WTC11 (cell line): ENCODE measurements around the gene IL13RA1. TPM values are rescaled to one million over a fixed set of nuclear protein-coding genes. Genes with fewer than 3 reads are reported as not detected.

Experiments
- ATAC-seq: fragments of 200-7000 bp; cut with Tn5 transposase; 2 replicates; pipeline ENCODE4 v1.10.0; 2021; ENCODE audit warnings: mild to moderate bottlenecking, moderate library complexity
- CTCF ChIA-PET: fragments of 300-600 bp; sonication (Branson Sonifier 250); formaldehyde crosslinking; loops from one replicate; lab custom pipeline; 2021; ENCODE audit warnings: antibody characterized with exemption; lab: Charles Lee
- POLR2A ChIA-PET: fragments of 350-600 bp; sonication (Branson Sonifier 250); formaldehyde crosslinking; loops from one replicate; lab custom pipeline; 2021; ENCODE audit warnings: antibody characterized with exemption; lab: Charles Lee
- DNase-seq: peaks from one replicate; pipeline ENCODE4 v3.0.0; 2021; ENCODE audit warnings: low spot score
- H3K27ac Mint-ChIP-seq: 2 replicates; pipeline ENCODE4 v1.8.0; 2021; ENCODE audit warnings: mixed read lengths
- H3K27me3 Mint-ChIP-seq: 2 replicates; pipeline ENCODE4 v1.8.0; 2021; ENCODE audit warnings: low read depth, mild to moderate bottlenecking, moderate library complexity, mixed read lengths
- H3K36me3 Mint-ChIP-seq: 2 replicates; pipeline ENCODE4 v1.8.0; 2021; ENCODE audit warnings: mixed read lengths
- H3K4me1 Mint-ChIP-seq: 2 replicates; pipeline ENCODE4 v1.8.0; 2022; ENCODE audit warnings: mixed read lengths
- H3K4me3 Mint-ChIP-seq: 2 replicates; pipeline ENCODE4 v1.8.0; 2021; ENCODE audit warnings: mild to moderate bottlenecking, moderate library complexity, mixed read lengths
- H3K9me3 Mint-ChIP-seq: 2 replicates; pipeline ENCODE4 v1.8.0; 2021; ENCODE audit warnings: mixed read lengths
- ATF1 ChIP-seq: sonication (generic); formaldehyde crosslinking; IDR thresholded peaks from 2 replicates; pipeline ENCODE4 v1.8.1; 2023; ENCODE audit warnings: mild to moderate bottlenecking, moderate library complexity, missing genetic modification reagents
- ATF3 ChIP-seq: sonication (generic); formaldehyde crosslinking; conservative IDR thresholded peaks from 2 replicates; pipeline ENCODE4 v1.8.1; 2022; ENCODE audit warnings: mild to moderate bottlenecking, missing genetic modification reagents
- ATF6 ChIP-seq: sonication (generic); formaldehyde crosslinking; IDR thresholded peaks from 2 replicates; pipeline ENCODE4 v1.8.1; 2023; ENCODE audit warnings: mild to moderate bottlenecking, missing genetic modification reagents
- ESRRA ChIP-seq: sonication (generic); formaldehyde crosslinking; IDR thresholded peaks from 2 replicates; pipeline ENCODE4 v1.8.1; 2022; ENCODE audit warnings: mild to moderate bottlenecking, missing genetic modification reagents, borderline replicate concordance
- ETV6 ChIP-seq: sonication (generic); formaldehyde crosslinking; IDR thresholded peaks from 2 replicates; pipeline ENCODE4 v1.8.1; 2022; ENCODE audit warnings: mild to moderate bottlenecking, missing genetic modification reagents
- FOXJ3 ChIP-seq: sonication (generic); formaldehyde crosslinking; IDR thresholded peaks from 2 replicates; pipeline ENCODE4 v1.9.0; 2021; ENCODE audit warnings: missing genetic modification reagents, mild to moderate bottlenecking, borderline replicate concordance
- FOXK1 ChIP-seq: sonication (generic); formaldehyde crosslinking; IDR thresholded peaks from 2 replicates; pipeline ENCODE4 v1.8.0; 2022; ENCODE audit warnings: mild to moderate bottlenecking, moderate library complexity, missing genetic modification reagents
- OVOL2 ChIP-seq: fragments of 250-450 bp; sonication (Bioruptor Pico); IDR thresholded peaks from 2 replicates; pipeline ENCODE4 v1.9.0; 2021; ENCODE audit warnings: mild to moderate bottlenecking, borderline replicate concordance
- RELA ChIP-seq: sonication (generic); formaldehyde crosslinking; IDR thresholded peaks from 2 replicates; pipeline ENCODE4 v1.8.1; 2022; ENCODE audit warnings: missing genetic modification reagents, mild to moderate bottlenecking, borderline replicate concordance
- SMAD3 ChIP-seq: sonication (generic); formaldehyde crosslinking; IDR thresholded peaks from 2 replicates; pipeline ENCODE4 v1.8.0; 2022; ENCODE audit warnings: missing genetic modification reagents, mild to moderate bottlenecking, borderline replicate concordance
- TCF7 ChIP-seq: sonication (generic); formaldehyde crosslinking; IDR thresholded peaks from 2 replicates; pipeline ENCODE4 v1.8.0; 2022; ENCODE audit warnings: mild to moderate bottlenecking, low read depth, missing genetic modification reagents, moderate library complexity
- TEAD4 ChIP-seq: sonication (generic); formaldehyde crosslinking; IDR thresholded peaks from 2 replicates; pipeline ENCODE4 v1.8.0; 2022; ENCODE audit warnings: mild to moderate bottlenecking, missing genetic modification reagents
- ZBTB43 ChIP-seq: sonication (generic); formaldehyde crosslinking; IDR thresholded peaks from 2 replicates; pipeline ENCODE4 v1.8.1; 2023; ENCODE audit warnings: mild to moderate bottlenecking, missing genetic modification reagents
- ZNF532 ChIP-seq: fragments of 250-450 bp; sonication (Bioruptor Pico); IDR thresholded peaks from 2 replicates; pipeline ENCODE4 v1.9.0; 2021; ENCODE audit warnings: mild to moderate bottlenecking, borderline replicate concordance
- total RNA-seq: library from RNA; stranded (reverse); gene quantifications from 3 replicates; pipeline ENCODE4 v1.2.3, GENCODE V29; 2021
- TF ChIP-seq, protein P1 (sequence below): sonication (generic); formaldehyde crosslinking; IDR thresholded peaks from 2 replicates; pipeline ENCODE4 v1.8.1; 2023; ENCODE audit warnings: mild to moderate bottlenecking, missing genetic modification reagents, moderate library complexity
- TF ChIP-seq, protein P2 (sequence below): sonication (generic); formaldehyde crosslinking; IDR thresholded peaks from 2 replicates; pipeline ENCODE4 v1.8.1; 2023; ENCODE audit warnings: mild to moderate bottlenecking, missing genetic modification reagents, moderate library complexity
- TF ChIP-seq, protein P3 (sequence below): fragments of 250-450 bp; sonication (Bioruptor Pico); conservative IDR thresholded peaks from 2 replicates; pipeline ENCODE4 v1.9.0; 2021; ENCODE audit warnings: mild to moderate bottlenecking

IL13RA1 gene
- total RNA-seq, 1 experiment from 2014 or later: 11.1 TPM

- Mint-ChIP-seq H3K27me3 (peaks cover 45% of the 10 kb centered on the region), H3K4me1 (peaks cover 46% of the 10 kb centered on the region), H3K27ac (no peak overlapping the region), H3K36me3 (no peaks in the 10 kb centered on the region), H3K4me3 (no peak overlapping the region), H3K9me3 (no peaks in the 10 kb centered on the region)
- ATAC-seq: no peak
- ChIA-PET CTCF (no interaction called here), POLR2A (no interaction called here)
- no peak for TF ChIP-seq ZBTB43 (CRISPR knock-in tag)
- TF ChIP-seq, protein P1, sequence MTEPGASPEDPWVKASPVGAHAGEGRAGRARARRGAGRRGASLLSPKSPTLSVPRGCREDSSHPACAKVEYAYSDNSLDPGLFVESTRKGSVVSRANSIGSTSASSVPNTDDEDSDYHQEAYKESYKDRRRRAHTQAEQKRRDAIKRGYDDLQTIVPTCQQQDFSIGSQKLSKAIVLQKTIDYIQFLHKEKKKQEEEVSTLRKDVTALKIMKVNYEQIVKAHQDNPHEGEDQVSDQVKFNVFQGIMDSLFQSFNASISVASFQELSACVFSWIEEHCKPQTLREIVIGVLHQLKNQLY: no peak
- TF ChIP-seq, protein P2, sequence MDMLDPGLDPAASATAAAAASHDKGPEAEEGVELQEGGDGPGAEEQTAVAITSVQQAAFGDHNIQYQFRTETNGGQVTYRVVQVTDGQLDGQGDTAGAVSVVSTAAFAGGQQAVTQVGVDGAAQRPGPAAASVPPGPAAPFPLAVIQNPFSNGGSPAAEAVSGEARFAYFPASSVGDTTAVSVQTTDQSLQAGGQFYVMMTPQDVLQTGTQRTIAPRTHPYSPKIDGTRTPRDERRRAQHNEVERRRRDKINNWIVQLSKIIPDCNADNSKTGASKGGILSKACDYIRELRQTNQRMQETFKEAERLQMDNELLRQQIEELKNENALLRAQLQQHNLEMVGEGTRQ (CRISPR knock-in tag): no peak
- no peak for DNase-seq
Observed at GRCh38 chrX:118724365-118724764, 3.0 kb upstream of the IL13RA1 start.

DNA sequence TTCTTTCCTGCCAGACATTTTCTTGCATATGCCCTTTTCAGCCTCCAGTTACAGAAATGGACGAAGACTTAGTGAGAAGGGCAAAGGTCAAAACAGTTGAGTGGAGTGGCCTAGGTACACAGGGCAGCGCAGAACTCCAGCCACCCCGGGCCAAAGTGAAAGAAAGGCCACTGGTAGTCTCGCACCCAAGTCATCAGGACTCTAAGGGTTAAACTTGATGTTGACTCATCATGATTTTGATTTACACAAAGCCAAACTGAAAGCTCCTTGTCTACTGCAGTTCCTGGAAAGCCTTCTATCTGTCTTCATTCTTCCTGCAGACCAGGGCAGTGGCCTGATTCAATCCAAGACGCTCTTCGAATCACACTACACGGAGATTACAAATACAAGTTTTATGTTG lies 2.6 kb upstream of the IL13RA1 start:
- POLR2A ChIA-PET: no interaction called here
- DNase-seq (no peak), ATAC-seq (no peak)
- Mint-ChIP-seq H3K27me3 (peaks cover 43% of the 10 kb centered on the region), H3K4me3 (no peak overlapping the region), H3K4me1 (peaks cover 49% of the 10 kb centered on the region), H3K9me3 (no peaks in the 10 kb centered on the region), H3K27ac (no peak overlapping the region), H3K36me3 (no peaks in the 10 kb centered on the region)
- CTCF ChIA-PET: no interaction called here
- no peak for TF ChIP-seq ATF6 (CRISPR knock-in tag)

DNA sequence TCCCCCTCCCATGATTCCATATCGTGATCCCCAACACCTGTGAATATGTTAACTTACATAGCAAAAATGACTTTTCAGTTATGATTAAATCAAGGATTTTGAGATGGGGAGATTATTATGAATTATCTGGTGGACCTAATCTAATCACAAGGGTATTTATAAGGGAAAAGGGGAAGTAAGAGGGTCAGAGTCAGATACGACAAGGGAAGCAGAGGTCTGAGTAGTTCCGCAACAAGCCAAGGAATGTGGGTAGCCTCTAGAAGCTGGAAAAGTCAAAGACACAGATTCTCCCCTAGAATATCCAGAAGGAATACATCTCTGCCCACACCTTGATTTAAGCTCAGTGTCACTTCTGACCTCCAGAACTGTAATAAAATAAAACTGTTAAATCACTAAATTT lies 1.0 kb upstream of the IL13RA1 start:
- Mint-ChIP-seq H3K4me3 (peak overlapping the region; percentile 55; the same call in 1 of the 2 replicates), H3K36me3 (no peaks in the 10 kb centered on the region), H3K27ac (peak overlapping the region; percentile 79; the same call in 1 of the 2 replicates), H3K27me3 (peaks cover 45% of the 10 kb centered on the region), H3K4me1 (peaks cover 50% of the 10 kb centered on the region), H3K9me3 (no peaks in the 10 kb centered on the region)
- CTCF ChIA-PET: no interaction called here
- POLR2A ChIA-PET: no interaction called here
- ATAC-seq (no peak), DNase-seq (no peak)
- TF ChIP-seq ETV6 (CRISPR knock-in tag): no peak
- no peak for TF ChIP-seq ESRRA (CRISPR knock-in tag)
- no peak for TF ChIP-seq FOXJ3
- no peak for TF ChIP-seq FOXK1 (CRISPR knock-in tag)
- no peak for TF ChIP-seq ZNF532
- no peak for TF ChIP-seq SMAD3 (CRISPR knock-in tag)
- no peak for TF ChIP-seq RELA (CRISPR knock-in tag)
- TF ChIP-seq ATF1 (CRISPR knock-in tag): no peak
- TF ChIP-seq ZBTB43 (CRISPR knock-in tag): no peak
- TF ChIP-seq, protein P3, sequence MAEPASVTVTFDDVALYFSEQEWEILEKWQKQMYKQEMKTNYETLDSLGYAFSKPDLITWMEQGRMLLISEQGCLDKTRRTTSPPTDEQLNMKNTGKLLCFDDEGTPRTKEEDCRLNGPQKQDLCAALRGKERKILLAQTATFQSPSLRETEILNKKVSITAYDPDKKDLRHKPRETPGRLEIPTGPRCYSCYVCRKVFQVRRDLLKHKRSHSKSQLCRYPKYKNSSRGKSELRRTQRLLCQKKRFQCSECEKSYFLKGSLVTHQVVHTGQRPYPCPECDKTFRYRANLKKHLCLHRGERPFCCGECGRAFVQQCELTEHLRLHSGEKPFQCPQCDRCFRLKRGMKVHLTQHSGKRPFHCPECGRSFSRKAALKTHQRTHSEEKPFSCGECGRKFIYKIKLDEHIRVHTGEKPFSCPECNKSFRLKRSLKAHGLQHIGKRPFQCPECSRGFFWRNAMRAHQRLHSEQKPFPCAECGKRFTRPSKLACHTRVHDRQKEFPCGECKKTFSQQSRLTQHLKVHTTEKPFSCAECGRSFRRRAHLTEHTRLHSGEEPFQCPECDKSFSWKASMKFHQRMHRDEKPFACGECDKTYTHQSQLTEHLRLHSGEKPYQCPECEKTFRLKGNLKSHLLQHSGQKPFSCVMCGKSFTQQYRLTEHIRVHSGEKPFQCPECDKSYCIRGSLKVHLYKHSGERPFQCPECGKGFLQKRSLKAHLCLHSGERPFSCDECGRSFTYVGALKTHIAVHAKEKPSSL (CRISPR knock-in tag): no peak
- no peak for TF ChIP-seq OVOL2
- no peak for TF ChIP-seq TEAD4
- no peak for TF ChIP-seq ATF3 (CRISPR knock-in tag)
- TF ChIP-seq TCF7 (CRISPR knock-in tag): no peak
